Glutamatergic neuron (in vitro differentiated cells): ENCODE measurements around the gene ZNF697. TPM values are rescaled to one million over a fixed set of nuclear protein-coding genes. Genes with fewer than 3 reads are reported as not detected.

ENCODE experiments used
- DNase-seq: peaks from one replicate; pipeline ENCODE4 v3.0.0; 2022
- H3K27ac Mint-ChIP-seq: one replicate; pipeline ENCODE4 v1.8.0; 2020; ENCODE audit warnings: mild to moderate bottlenecking, mixed read lengths, inconsistent platforms; ENCODE audit not compliant: unreplicated experiment
- H3K27me3 Mint-ChIP-seq: one replicate; pipeline ENCODE4 v1.8.0; 2020; ENCODE audit warnings: mild to moderate bottlenecking, moderate library complexity, mixed read lengths, inconsistent platforms; ENCODE audit not compliant: unreplicated experiment
- H3K36me3 Mint-ChIP-seq: one replicate; pipeline ENCODE4 v1.8.0; 2020; ENCODE audit warnings: mild to moderate bottlenecking, mixed read lengths, inconsistent platforms; ENCODE audit not compliant: unreplicated experiment
- H3K4me1 Mint-ChIP-seq: one replicate; pipeline ENCODE4 v1.8.0; 2020; ENCODE audit warnings: mild to moderate bottlenecking, low read depth, mixed read lengths, inconsistent platforms; ENCODE audit not compliant: unreplicated experiment
- H3K4me3 Mint-ChIP-seq: one replicate; pipeline ENCODE4 v1.8.0; 2020; ENCODE audit warnings: mild to moderate bottlenecking, mixed read lengths, inconsistent platforms; ENCODE audit not compliant: unreplicated experiment
- H3K9me3 Mint-ChIP-seq: one replicate; pipeline ENCODE4 v1.8.0; 2020; ENCODE audit warnings: mild to moderate bottlenecking, moderate library complexity, mixed read lengths, inconsistent platforms; ENCODE audit not compliant: unreplicated experiment
- CTCF ChIP-seq: fragments of 200-600 bp; sonication (generic); IDR thresholded peaks from one replicate; pipeline ENCODE4 v1.5.0; 2021; ENCODE audit not compliant: partially characterized antibody, unreplicated experiment
- total RNA-seq: library from RNA; stranded (reverse); fragmentation: NEBNext Ultra II Directional; extraction: Animal tissue kit (Norgen Biotek cat#: 25700); gene quantifications from one replicate; pipeline ENCODE4 v1.2.1, GENCODE V29; 2021; ENCODE audit not compliant: unreplicated experiment

Gene ZNF697
- total RNA-seq, 1 donor from 2014 or later: 41.9 TPM

DNA sequence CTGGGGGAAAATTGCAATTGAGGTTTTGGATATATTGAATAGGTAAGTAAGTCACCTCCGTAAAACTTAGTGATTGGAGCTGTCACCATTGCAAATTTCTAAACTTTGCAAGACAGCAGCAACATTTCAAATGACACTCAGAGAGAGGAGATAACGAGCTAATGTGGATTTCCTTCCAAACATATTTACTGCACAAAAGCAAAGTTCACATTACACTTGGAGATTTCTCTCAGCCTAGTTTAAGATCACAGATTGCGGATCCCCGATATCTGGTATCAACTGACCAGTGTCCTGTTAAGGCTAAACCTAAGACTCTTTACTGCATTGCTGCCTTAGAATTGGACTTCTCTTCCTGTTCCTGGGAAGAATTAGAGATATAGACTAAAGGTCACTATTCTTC, 47.5 kb downstream of the ZNF697 start:
- no peak overlapping the region for H3K4me3 Mint-ChIP-seq
- no peak for TF ChIP-seq CTCF
- H3K4me1 Mint-ChIP-seq: no peaks in the 10 kb centered on the region
- no peaks in the 10 kb centered on the region for H3K27me3 Mint-ChIP-seq
- no peaks in the 10 kb centered on the region for H3K9me3 Mint-ChIP-seq
- DNase-seq: no peak
- H3K27ac Mint-ChIP-seq: no peak overlapping the region
- H3K36me3 Mint-ChIP-seq: peaks cover 3% of the 10 kb centered on the region

DNA sequence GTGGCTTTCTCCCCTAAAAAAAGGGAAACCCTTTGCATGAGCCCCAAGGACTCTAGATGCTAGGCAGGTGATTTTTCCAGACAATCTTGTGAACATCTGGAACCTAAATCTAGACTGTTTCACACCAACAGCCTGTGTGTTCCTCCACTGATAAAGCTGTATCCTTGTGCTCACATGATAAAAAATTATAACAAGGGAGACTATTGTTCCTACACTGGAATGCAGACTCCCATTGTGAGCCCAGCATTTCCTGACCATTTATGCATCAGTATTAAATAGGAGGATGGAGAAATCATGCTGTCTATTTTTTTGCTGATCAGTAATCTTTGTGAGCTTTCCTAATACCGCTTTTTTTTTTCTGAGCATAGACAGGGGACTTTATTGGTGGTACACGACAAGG, 52.5 kb downstream of the ZNF697 start:
- H3K27ac Mint-ChIP-seq: no peak overlapping the region
- H3K9me3 Mint-ChIP-seq: no peaks in the 10 kb centered on the region
- no peaks in the 10 kb centered on the region for H3K27me3 Mint-ChIP-seq
- no peak overlapping the region for H3K4me3 Mint-ChIP-seq
- peaks cover 3% of the 10 kb centered on the region for H3K36me3 Mint-ChIP-seq
- no peak for DNase-seq
- no peaks in the 10 kb centered on the region for H3K4me1 Mint-ChIP-seq
- no peak for TF ChIP-seq CTCF

DNA sequence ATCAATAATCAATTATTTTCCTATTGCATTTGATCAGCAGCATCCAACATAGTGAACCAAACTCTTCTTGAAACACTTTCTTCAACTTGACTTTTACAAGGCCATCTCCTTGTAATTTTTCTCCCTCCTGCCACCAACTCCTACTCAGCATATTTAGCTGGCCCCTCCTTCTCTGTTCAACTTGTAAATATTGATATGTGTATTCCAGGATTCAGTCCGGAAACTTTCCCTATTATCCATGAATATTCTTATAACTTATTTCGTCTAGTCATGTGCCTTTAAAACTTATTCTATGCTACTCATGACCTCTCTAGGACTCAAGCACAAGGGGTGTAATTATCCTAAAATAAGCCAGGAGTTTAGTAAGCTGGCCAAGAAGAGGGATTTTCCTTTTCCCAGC, 52.9 kb downstream of the ZNF697 start:
- H3K27me3 Mint-ChIP-seq: no peaks in the 10 kb centered on the region

GRCh38 chr1:119594376-119594775, 53.7 kb downstream of the ZNF697 start:
- Mint-ChIP-seq H3K27me3 (no peaks in the 10 kb centered on the region), H3K9me3 (no peaks in the 10 kb centered on the region), H3K4me1 (no peaks in the 10 kb centered on the region), H3K36me3 (peaks cover 3% of the 10 kb centered on the region), H3K4me3 (no peak overlapping the region), H3K27ac (no peak overlapping the region)
- no peak for TF ChIP-seq CTCF
- no peak for DNase-seq

More for the DNA sequence above, 52.9 kb downstream of the ZNF697 start:
- H3K36me3 Mint-ChIP-seq: peaks cover 3% of the 10 kb centered on the region
- H3K9me3 Mint-ChIP-seq: no peaks in the 10 kb centered on the region
- no peak overlapping the region for H3K4me3 Mint-ChIP-seq
- no peak for TF ChIP-seq CTCF
- no peak overlapping the region for H3K27ac Mint-ChIP-seq
- DNase-seq: no peak
- H3K4me1 Mint-ChIP-seq: no peaks in the 10 kb centered on the region

DNA sequence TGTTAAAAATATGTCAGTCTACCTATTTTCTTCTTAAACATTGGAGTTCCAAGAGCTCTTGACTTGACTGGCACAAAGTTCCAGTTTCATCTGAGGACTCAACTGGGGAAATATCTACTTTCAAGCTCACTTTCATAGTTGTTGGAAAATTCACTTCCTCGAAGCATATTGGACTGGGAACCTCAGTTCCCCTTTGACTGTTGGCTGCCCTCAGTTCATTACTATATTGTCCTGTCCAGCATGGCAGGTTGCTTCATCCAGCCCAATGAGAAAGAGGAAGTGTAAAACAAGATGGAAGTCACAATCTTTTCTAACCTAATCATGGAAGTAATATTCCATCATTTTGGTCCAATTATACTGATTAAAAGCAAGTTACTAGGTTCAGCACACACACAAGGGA, 54.3 kb downstream of the ZNF697 start:
- no peak for DNase-seq
- TF ChIP-seq CTCF: no peak
- Mint-ChIP-seq H3K4me1 (no peaks in the 10 kb centered on the region), H3K27ac (no peak overlapping the region), H3K27me3 (no peaks in the 10 kb centered on the region), H3K4me3 (no peak overlapping the region), H3K9me3 (no peaks in the 10 kb centered on the region), H3K36me3 (peaks cover 3% of the 10 kb centered on the region)
